HG03103 (cell line): ENCODE data around the gene SLC39A11.
"Not testable (repeated sequence)": the region's sequence is repeated elsewhere in the genome, so short reads cannot be mapped to it uniquely, and the experiment has no call there.

Experiments
- ATAC-seq: cut with Tn5 transposase; IDR thresholded peaks from one replicate; pipeline ENCODE4 v1.9.1; 2021; ENCODE audit warnings: low read depth; ENCODE audit not compliant: unreplicated experiment

Gene SLC39A11

DNA sequence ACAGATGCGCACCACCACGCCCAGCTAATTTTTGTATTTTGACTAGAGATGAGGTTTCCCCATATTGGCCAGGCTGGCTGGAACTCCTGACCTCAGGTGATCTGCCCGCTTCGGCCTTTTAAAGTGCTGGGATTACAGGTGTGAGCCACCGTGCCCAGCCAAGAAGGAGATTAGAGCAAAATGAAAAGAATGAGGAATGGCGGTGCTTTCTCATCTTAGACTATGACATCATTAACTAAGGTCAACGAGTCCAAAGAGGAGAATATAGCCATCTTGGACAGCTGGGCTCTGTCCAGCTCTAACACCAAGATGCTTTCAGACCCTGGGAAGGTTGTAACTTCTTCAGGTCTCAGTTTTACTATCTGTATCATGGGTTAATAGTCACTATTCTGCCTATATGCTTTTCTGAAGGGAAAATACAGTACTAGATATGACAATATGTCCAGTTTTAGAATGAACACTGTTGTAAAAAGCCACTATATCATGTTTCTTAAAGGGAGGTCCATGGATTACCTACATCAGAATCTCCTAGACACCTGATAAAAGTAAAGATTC lies 76.7 kb downstream of the SLC39A11 start:
- ATAC-seq, result no peak

GRCh38 chr17:73013816-73014663 lies 78.4 kb downstream of the SLC39A11 start:
- no peak for ATAC-seq

- no peak for ATAC-seq
These were observed 79.2 kb downstream of the SLC39A11 start for GRCh38 chr17:73013301-73013700.

GRCh38 chr17:73011016-73011486 lies 81.4 kb downstream of the SLC39A11 start:
- no peak for ATAC-seq

DNA sequence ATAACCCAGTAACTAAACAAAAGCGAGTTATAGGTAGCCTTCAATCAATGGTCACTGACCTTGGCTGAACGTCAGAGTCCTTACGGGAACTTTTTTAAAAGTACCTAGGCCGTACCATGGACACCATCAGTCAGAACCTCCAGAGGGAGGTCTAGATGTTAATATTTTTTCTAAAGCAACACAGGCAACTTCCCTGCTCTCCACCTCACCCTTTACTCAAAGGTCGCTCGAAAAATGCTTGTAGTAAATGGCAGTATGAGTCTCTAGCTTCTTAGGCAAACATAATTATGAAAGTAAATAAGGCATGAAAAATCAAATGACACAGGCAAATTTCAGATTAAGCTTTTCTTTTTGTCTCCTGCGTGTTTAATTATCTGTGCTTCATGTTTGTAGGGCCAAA lies 82.1 kb downstream of the SLC39A11 start:
- ATAC-seq, result no peak

GRCh38 chr17:73007407-73007806 lies 85.1 kb downstream of the SLC39A11 start:
- ATAC-seq, result no peak

GRCh38 chr17:73005360-73005759 lies 87.1 kb downstream of the SLC39A11 start:
- no peak for ATAC-seq

DNA sequence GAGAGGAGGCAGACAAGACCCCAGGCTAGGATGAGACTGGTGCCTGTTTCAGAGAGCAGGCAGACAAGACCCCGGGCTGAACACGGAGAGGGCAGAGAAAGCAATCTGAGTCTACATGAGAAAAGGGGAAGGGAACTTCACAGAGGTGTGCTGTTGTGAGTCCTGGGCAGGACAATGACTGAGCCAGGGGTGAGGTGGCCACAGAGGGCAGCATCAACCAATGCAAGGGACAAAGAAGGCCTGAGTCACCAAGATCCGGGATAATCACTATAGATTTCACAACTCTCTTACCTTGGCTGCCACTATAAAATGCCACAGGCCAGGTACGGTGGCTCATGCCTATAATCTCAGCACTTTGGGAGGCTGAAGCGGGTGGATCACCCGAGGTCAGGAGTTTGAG lies 89.0 kb downstream of the SLC39A11 start:
- ATAC-seq, result no peak

GRCh38 chr17:73000832-73001231 lies 91.7 kb downstream of the SLC39A11 start:
- ATAC-seq, result no peak

DNA sequence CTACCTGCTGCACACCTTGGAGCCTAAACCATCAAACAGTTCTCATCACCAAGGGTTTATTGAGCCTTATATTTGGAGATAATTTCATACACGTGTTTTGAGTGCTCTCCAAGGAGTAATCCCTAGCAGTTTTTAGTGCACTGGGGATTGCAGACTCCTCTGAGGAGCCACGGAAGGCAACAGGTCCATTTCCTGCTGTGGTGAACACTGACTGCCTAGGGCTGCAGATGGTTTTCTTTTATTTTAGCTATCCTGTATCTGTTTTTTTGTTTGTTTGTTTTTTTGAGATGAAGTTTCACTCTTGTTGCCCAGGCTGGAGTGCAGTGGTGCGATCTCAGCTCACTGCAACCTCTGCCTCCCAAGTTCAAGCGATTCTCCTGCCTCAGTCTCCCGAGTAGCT lies 93.0 kb downstream of the SLC39A11 start:
- not testable (repeated sequence) for ATAC-seq

- ATAC-seq, result no peak
These were observed 94.1 kb downstream of the SLC39A11 start for GRCh38 chr17:72998343-72998742.

DNA sequence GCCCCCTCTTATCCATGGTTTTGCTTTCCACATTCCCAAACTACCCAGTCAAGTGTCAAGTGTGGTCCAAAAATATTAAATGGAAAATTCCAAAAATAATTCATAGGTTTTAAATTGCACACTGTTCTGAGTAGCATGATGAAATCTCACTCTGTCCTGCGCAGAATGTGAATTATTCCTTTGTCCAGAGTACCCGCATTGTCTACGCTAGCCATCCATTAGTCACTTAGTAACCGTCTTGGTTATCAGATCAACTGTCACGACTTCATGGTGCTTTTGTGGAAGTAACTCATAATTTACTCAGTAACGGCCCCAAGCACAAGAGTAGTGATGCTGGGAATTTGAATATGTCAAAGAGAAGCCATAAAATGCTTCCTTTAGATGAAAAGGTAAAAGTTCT lies 94.9 kb downstream of the SLC39A11 start:
- ATAC-seq, result no peak

- ATAC-seq, result no peak
These were observed 95.7 kb downstream of the SLC39A11 start for GRCh38 chr17:72996791-72997190.

DNA sequence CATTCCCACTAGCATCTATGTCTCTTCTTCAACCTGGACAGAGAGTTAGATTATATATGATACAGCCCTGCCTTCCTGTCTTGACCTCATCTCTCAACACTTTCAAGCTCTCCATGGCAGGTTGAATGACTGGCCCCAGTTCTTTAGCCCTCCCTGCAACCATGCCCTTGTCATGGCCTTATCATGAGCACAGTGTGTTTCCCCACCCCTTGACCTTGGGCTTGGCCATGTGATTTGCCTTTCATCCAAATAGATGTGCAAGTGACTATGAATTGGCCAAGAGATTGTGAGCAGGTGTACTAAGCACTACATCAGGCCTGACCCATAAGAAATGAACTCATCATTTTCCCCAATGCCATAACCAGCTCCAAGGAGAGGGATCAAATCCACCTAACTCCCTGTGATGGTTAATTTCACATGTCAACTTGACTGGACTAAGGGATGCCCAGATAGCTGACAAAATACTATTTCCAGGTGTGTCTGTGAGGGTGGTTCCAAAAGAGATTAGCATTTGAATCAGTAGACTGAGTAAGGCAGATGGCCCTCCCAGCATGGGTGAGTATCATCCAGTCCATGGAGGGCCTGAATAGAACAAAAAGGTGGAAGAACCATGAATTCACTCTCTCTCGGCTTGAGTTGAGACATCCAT lies 97.4 kb downstream of the SLC39A11 start:
- ATAC-seq, result no peak

- ATAC-seq, result not testable (repeated sequence)
These were observed 99.6 kb downstream of the SLC39A11 start for GRCh38 chr17:72992783-72993467.

- ATAC-seq, result no peak
These were observed 100.8 kb downstream of the SLC39A11 start for GRCh38 chr17:72991651-72992050.

- ATAC-seq, result no peak
These were observed 103.3 kb downstream of the SLC39A11 start for GRCh38 chr17:72989074-72989610.

GRCh38 chr17:72988451-72988850 lies 104.0 kb downstream of the SLC39A11 start:
- no peak for ATAC-seq

DNA sequence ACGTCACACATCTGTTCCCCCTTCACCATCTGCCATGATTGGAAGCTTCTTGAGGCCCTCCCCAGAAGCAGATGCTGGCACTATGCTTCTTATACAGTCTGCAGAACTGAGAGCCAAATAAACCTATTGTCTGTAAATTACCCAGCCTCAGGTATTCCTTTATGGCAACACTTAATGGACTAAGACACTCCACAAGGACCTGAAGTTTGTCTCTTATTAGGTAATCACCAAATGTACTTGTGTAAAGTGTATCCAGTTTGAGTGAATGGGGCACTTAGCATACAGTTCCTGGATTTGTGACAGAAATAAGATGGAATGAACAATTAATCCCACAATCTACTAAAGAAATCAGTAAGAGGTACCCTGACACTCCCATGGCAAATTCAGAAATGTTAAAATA lies 105.3 kb downstream of the SLC39A11 start:
- no peak for ATAC-seq

DNA sequence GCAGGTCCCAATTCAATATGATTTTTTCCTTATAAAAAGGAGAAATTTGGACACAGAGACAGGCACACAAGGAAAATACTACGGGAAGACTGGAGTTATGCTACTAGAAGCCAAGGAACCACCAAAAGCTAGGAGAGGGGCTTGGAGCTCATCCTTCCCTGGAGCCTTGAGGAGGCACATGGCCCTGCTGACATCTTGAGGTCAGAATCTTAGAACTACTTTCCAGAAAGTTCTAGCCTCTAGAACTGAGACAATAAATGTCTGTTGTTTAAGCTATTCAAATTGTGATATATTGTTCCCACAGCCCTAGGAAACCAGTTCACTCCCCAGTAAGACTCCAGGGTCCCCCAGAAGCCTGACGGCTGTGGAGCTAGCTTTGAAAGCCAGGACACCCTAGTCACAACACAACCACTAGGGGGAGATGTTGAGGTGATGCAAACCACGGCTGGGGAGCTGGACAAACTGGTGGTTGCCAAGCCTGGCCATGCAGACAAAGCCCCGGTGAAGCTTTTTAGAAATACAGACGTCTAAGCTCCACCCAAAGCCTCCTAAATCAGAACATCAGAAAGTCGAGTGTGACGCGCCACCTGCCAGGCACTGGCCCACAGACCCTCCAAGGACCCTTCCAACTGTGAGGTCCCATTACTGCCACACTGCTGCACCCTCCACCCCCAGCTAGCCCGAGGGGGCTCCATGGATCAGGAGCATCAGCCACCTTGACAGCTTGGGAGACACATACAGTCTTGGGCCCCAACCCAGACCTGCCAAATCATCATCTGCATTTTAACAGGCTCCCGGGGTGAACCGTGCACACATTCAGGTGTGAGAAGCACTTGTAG lies 106.4 kb downstream of the SLC39A11 start:
- peak; percentile 78 for ATAC-seq
